ENCODE results near the gene TSHR.

GRCh38 chr14:81129242-81129641 lies 173.8 kb downstream of the TSHR start:
- TF ChIP-seq CTCF (conservative IDR thresholded peaks at IDR 0.05; ENCODE audit: low read length) (no peak), EZH2phosphoT487 (IDR thresholded peaks at IDR 0.05; ENCODE audit: borderline replicate concordance, low read depth, low read length) (no peak)

All from OCI-LY7 (cell line).